Lower leg skin (tissue), 3 donors: Measurements from ENCODE around the gene SLC16A9.
"Not testable (repeated sequence)": the region's sequence is repeated elsewhere in the genome, so short reads cannot be mapped to it uniquely, and the experiment has no call there.

Experiments
- CTCF ChIP-seq, 3 donors: fragments of 450-650 bp; IDR thresholded peaks; one replicate each; pipeline ENCODE4 v1.5.1; 2016; ENCODE audit warnings: antibody characterized with exemption in 3 of 3, mild to moderate bottlenecking in 3 of 3, moderate library complexity in 2 of 3
- POLR2A ChIP-seq, 2 donors: fragments of 450-650 bp; IDR thresholded peaks; one replicate each; pipeline ENCODE4 v1.6.1; 2016 to 2017; ENCODE audit warnings: antibody characterized with exemption in 2 of 2, mild to moderate bottlenecking in 1 of 2, moderate library complexity in 1 of 2

- TF ChIP-seq POLR2A, CTCF (IDR thresholded peaks at IDR 0.05): not testable (repeated sequence)
These were observed 68.0 kb downstream of the SLC16A9 start for GRCh38 chr10:59641688-59642087.
